ENCODE measurements around the gene APOD. TPM values are rescaled to one million over a fixed set of nuclear protein-coding genes. Genes with fewer than 3 reads are reported as not detected.
A peak's percentile ranks its signal among the peaks of the same experiment; 100 is the strongest.
"Not testable (repeated sequence)": the region's sequence is repeated elsewhere in the genome, so short reads cannot be mapped to it uniquely, and the experiment has no call there.

APOD gene
- not detected for total RNA-seq

GRCh38 chr3:195583831-195584542 lies at the start of gene APOD:
APOD (minus strand) TSS chr3:195583940; CDS start chr3:195579461, 4,479 bp downstream.
- H3K27ac Mint-ChIP-seq, result no peak within 1 kb of the TSS
- H3K36me3 Mint-ChIP-seq, result peaks cover 2% of the 10 kb centered on the region
- H3K4me3 Mint-ChIP-seq, result no peak within 1 kb of the TSS
- H3K4me1 Mint-ChIP-seq, result peaks cover 14% of the 10 kb centered on the region
- peaks cover 6% of the 10 kb centered on the region for H3K27me3 Mint-ChIP-seq
- DNase-seq, result no peak
- H3K9me3 Mint-ChIP-seq, result no peaks in the 10 kb centered on the region

DNA sequence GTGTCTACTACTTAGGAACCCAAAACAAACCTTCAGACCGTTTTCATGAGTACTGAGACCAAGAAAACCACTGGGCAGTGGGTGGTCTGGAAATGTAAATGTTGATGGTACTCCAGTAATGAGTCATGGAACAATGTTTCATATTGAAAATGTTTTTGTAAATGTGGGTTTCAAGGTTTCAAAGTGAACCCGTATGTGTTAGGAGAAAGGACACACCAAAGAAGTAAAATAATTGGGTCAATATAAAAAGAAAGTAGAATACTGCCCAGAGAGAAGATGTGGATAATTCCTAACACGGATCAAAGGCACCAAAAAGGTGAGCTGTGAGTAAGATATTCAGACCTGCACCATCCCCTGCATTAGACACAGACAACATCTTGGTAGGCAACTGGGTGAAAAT lies 49.6 kb upstream of the APOD start:
- DNase-seq, H3K27me3 Mint-ChIP-seq, H3K9me3 Mint-ChIP-seq, H3K36me3 Mint-ChIP-seq: not testable (repeated sequence)
- Mint-ChIP-seq H3K4me3 (peak overlapping the region; percentile 47), H3K27ac (peak overlapping the region; percentile 84), H3K4me1 (peaks cover 19% of the 10 kb centered on the region)

- Mint-ChIP-seq H3K27ac (peak overlapping the region; percentile 77), H3K4me1 (peaks cover 21% of the 10 kb centered on the region)
- H3K9me3 Mint-ChIP-seq, H3K36me3 Mint-ChIP-seq, H3K4me3 Mint-ChIP-seq, DNase-seq, H3K27me3 Mint-ChIP-seq: not testable (repeated sequence)
These were observed 48.9 kb upstream of the APOD start for GRCh38 chr3:195632501-195633185.

GRCh38 chr3:195632046-195632445 lies 48.3 kb upstream of the APOD start:
- H3K27me3 Mint-ChIP-seq, H3K36me3 Mint-ChIP-seq, H3K4me3 Mint-ChIP-seq, H3K9me3 Mint-ChIP-seq, DNase-seq: not testable (repeated sequence)
- H3K27ac Mint-ChIP-seq, result peak overlapping the region; percentile 77
- H3K4me1 Mint-ChIP-seq, result peaks cover 19% of the 10 kb centered on the region

DNA sequence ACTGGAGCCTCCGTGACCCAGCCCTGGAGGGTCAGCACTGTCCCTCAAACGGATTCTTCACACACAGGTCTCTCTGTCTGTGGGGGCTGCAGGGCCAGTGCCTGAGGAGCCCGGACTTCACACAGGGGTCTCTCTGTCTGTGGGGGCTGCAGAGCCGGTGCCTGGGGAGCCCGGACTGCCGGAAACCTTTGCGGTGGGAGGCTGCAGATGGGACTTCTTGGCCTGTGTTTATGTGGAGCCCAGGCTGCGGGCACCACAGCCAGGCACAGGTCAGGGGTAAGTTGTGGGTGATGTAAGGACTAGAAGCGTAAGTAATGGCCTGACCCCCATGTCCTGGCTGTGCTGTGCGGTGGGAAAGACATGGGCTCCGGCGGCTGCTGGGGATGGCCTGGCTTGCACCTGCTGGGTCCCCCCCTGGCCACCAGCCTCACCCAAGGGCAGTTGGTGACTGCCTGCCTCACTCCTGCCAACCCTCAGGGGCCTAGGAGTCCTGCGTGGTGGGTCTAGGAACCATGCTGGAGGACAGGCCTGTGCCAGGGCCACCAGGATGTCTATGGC lies 47.3 kb upstream of the APOD start:
- H3K4me1 Mint-ChIP-seq, result peaks cover 15% of the 10 kb centered on the region
- H3K27me3 Mint-ChIP-seq, H3K27ac Mint-ChIP-seq, H3K36me3 Mint-ChIP-seq, H3K9me3 Mint-ChIP-seq, H3K4me3 Mint-ChIP-seq, DNase-seq: not testable (repeated sequence)

- H3K27me3 Mint-ChIP-seq, H3K36me3 Mint-ChIP-seq, DNase-seq: not testable (repeated sequence)
These were observed 46.6 kb upstream of the APOD start for GRCh38 chr3:195630086-195630917.

DNA sequence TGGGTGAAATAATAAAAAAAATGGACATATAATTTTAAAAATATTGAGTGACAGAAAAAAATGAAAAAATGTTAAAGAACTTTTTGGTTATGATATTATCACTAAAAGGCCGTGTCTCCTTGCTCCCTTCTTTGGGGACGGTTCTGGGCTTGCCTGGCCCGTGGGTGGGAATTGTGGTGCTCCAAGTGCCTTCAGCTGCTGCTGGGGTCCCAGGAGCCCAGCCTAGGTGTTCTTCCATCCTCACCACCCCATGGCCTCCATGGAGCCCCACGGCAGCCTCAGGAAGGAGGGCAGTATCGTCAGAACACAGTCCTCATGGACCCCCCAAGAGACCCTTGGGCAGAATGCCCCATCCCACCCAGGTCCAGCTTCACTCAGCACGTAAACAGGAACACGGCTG lies 45.9 kb upstream of the APOD start:
- H3K4me1 Mint-ChIP-seq, result peaks cover 18% of the 10 kb centered on the region
- not testable (repeated sequence) for H3K36me3 Mint-ChIP-seq, H3K27me3 Mint-ChIP-seq, H3K4me3 Mint-ChIP-seq, H3K27ac Mint-ChIP-seq, H3K9me3 Mint-ChIP-seq, DNase-seq

More at GRCh38 chr3:195630086-195630917, 46.6 kb upstream of the APOD start:
- not testable (repeated sequence) for H3K4me3 Mint-ChIP-seq, H3K27ac Mint-ChIP-seq, H3K9me3 Mint-ChIP-seq
- H3K4me1 Mint-ChIP-seq, result peaks cover 15% of the 10 kb centered on the region

DNA sequence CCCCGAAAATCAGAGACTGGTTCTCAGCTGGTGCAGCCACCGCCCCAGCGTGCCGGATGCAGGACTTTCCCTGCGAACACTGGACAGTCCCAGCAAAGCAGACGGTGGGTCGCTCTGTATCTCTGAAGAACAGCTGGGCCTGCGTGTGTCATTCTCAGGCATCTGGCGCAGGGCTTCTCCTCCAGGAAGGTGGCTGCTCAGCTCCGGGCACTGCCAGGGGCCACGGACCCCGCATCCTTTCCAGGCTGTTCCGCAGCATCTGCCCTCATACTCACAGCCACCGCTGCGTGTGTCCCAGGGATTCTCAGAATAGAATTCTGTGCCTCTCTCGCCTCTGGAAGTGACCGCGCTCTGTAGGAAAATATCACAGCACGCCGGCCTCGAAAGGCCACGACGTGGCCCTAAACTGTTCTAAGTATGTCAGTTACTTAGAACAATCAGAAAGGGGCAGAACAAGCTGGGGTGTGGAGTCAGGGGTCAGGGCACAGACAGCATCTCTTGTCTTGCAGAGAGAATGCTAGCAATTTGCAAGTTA lies 44.7 kb upstream of the APOD start:
- H3K4me1 Mint-ChIP-seq, result peaks cover 17% of the 10 kb centered on the region
- not testable (repeated sequence) for H3K9me3 Mint-ChIP-seq, H3K36me3 Mint-ChIP-seq, DNase-seq, H3K27ac Mint-ChIP-seq, H3K4me3 Mint-ChIP-seq, H3K27me3 Mint-ChIP-seq

- H3K4me1 Mint-ChIP-seq, result peaks cover 13% of the 10 kb centered on the region
- not testable (repeated sequence) for H3K27me3 Mint-ChIP-seq, H3K4me3 Mint-ChIP-seq, H3K36me3 Mint-ChIP-seq, DNase-seq, H3K27ac Mint-ChIP-seq, H3K9me3 Mint-ChIP-seq
These were observed 44.0 kb upstream of the APOD start for GRCh38 chr3:195627515-195628385.

DNA sequence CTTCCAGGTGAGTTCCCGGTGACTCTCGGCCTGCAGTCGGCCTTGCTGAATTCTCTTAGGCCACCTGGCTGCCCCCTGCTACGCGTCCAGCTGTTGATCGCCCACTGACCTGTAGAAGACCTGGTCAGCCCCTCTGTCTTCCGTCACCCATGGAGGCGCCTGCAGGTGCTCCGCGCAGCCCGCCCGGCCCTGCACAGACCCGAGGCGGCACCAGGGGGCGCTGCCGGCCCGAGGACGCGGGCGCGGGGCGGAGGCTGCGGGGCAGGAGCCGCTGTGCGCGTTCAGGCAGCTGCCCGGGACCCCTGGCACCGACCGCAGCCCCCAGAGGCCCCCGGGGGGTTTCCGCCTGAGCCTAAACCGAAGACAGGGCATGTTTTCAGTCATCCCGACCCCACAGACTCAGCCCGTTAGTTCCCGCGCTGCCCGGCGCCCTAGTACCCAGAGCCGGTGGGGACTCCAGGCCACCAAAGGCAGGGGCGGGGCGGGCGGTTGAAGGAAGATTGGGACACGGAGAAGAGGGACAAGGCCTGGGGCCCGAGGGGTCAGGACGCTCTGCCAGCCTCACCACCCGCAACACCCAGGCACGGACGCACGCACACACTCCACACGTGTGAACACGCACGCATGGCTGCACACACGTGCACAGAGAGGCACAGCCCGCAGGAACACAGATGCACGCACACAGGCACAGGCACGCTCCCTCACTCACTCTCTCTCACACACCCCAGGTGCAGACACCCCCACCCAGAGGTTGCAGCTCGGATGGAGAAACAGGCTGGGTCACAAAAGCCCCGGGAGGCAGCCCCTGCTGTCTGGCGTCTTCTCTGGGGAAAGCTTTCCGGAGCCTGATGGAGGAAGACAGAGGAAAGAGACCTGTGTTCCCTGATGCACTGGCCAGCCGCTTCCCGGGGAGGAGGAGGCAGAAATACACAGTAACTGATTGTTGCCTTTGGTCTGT lies 41.1 kb upstream of the APOD start:
- not testable (repeated sequence) for H3K27me3 Mint-ChIP-seq

DNA sequence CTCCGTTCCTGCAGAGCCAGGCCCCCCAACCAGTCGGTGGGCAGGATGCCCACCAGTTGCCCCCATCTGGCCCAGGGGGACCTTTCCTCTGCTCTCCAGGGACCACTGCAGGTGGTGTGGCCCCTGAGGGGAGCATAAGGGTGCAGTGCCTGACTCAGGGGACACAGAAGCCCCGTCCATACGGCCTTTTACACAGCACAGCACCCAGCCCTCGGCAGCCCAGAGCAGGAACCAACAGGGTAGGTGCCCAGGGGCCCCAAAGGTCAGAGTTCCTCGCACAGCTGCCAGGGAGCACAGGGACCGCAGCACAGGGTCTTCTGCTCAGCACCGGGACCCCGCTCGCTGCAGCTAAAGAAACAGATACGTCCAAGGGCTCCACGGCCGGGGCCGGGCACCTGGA lies 40.4 kb upstream of the APOD start:
- not testable (repeated sequence) for DNase-seq, H3K9me3 Mint-ChIP-seq, H3K27ac Mint-ChIP-seq, H3K36me3 Mint-ChIP-seq, H3K27me3 Mint-ChIP-seq, H3K4me3 Mint-ChIP-seq
- H3K4me1 Mint-ChIP-seq, result peaks cover 20% of the 10 kb centered on the region

More for the DNA sequence above, 41.1 kb upstream of the APOD start:
- not testable (repeated sequence) for H3K36me3 Mint-ChIP-seq, H3K9me3 Mint-ChIP-seq
- Mint-ChIP-seq H3K27ac (peak overlapping the region; percentile 45), H3K4me1 (peaks cover 18% of the 10 kb centered on the region), H3K4me3 (peak overlapping the region; percentile 62)
- DNase-seq, result peak; percentile 27

DNA sequence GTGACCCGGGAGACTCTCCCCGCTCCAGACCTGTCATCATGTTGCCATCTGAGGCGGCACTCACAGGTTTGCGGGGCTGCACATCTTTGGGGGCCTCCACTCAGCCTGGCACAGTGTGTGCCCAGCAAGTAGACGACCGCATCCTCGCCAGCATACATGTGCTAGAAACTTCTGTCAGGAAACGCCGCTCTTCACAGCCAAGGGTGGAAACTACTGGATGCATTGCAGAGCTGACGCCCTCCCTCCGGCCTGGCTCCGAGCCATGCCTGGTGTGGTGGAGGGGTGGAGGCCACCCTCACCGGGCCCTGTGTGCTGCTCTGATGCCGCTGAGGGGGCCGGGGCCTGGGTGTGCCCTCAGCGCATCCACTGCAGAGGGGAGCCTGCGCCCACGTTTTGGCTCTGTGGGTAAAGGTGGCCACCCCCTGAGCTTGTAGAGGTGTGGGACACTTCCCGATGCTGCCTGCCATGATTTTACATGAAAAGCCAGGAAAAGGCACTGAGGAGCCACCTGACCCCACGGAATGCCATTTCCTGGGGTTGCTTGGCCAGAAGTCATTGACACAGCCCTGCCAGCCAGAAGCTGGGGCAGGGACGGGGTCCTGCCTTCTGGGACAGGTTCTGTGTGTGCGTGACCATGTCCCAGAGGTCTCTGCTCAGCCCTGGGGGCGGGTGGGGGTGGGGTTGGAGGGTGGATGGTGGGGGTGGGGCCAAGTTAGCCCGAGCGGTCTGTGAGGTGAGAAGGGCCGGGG lies 39.7 kb upstream of the APOD start:
- not testable (repeated sequence) for H3K9me3 Mint-ChIP-seq, H3K4me3 Mint-ChIP-seq, H3K36me3 Mint-ChIP-seq, H3K27me3 Mint-ChIP-seq, DNase-seq, H3K27ac Mint-ChIP-seq
- H3K4me1 Mint-ChIP-seq, result peaks cover 20% of the 10 kb centered on the region

Measured in activated naive CD8-positive, alpha-beta T cell treated with anti-CD3 and anti-CD28 coated beads for 36 hours (primary cell).